Panc1 (cell line): ENCODE results near the gene ANKMY1.

Experiments used
- CTCF ChIP-seq: fragments of 450-650 bp; IDR thresholded peaks from 2 replicates; pipeline ENCODE4 v1.5.1; 2017; ENCODE audit warnings: mild to moderate bottlenecking
- POLR2AphosphoS5 ChIP-seq: IDR thresholded peaks from 2 replicates; pipeline ENCODE4 v1.6.1; 2012; ENCODE audit warnings: mild to moderate bottlenecking, low read depth, low read length, moderate library complexity
- TCF7L2 ChIP-seq: IDR thresholded peaks from 2 replicates; pipeline ENCODE4 v1.6.1; 2011; ENCODE audit warnings: mild to moderate bottlenecking, low read depth, low read length, inconsistent platforms

- TF ChIP-seq CTCF (no peak), TCF7L2 (no peak), POLR2AphosphoS5 (no peak)
These were observed 29.3 kb downstream of the ANKMY1 start for GRCh38 chr2:240528406-240529040.
